Brain microvascular endothelial cell (primary cell): ENCODE measurements around the gene P2RY14.

Experiments used
- DNase-seq: peaks from one replicate; pipeline ENCODE4 v3.0.0-alpha.2; 2020
- H3K27ac ChIP-seq: fragments of 250-450 bp; sonication (Bioruptor Pico); 2 replicates; pipeline ENCODE4 v1.5.1; 2020; ENCODE audit warnings: mild to moderate bottlenecking, moderate library complexity
- H3K27me3 ChIP-seq: fragments of 250-450 bp; sonication (Bioruptor Pico); replicated peaks from 2 replicates; pipeline ENCODE4 v1.5.1; 2020; ENCODE audit warnings: mild to moderate bottlenecking
- H3K36me3 ChIP-seq: fragments of 250-450 bp; sonication (Bioruptor Pico); replicated peaks from 2 replicates; pipeline ENCODE4 v1.5.1; 2020; ENCODE audit warnings: mild to moderate bottlenecking
- H3K4me3 ChIP-seq: 2 replicates; pipeline ENCODE4 v1.5.1; 2011; ENCODE audit warnings: low read depth, mild to moderate bottlenecking, control low read depth, low read length, moderate library complexity
- CTCF ChIP-seq: IDR thresholded peaks from 2 replicates; pipeline ENCODE4 v1.5.1; 2011; ENCODE audit warnings: low read depth, mild to moderate bottlenecking, moderate library complexity, low read length, control low read depth, inconsistent platforms; ENCODE audit errors: missing control alignments
- in situ Hi-C: cut with HindIII; loops from 2 replicates; pipeline ENCODE4 v1.10.0; 2017; ENCODE audit warnings: low sequenced_read_pairs, low pct_ligation_motif_present

Gene P2RY14

GRCh38 chr3:151210676-151211381, 67.5 kb downstream of the P2RY14 start:
- no peak for DNase-seq
- in situ Hi-C loops, result no loop called here
- no peaks in the 10 kb centered on the region for H3K27me3 ChIP-seq
- no peak overlapping the region for H3K27ac ChIP-seq
- H3K4me3 ChIP-seq, result no peak overlapping the region
- TF ChIP-seq CTCF, result no peak
- no peaks in the 10 kb centered on the region for H3K36me3 ChIP-seq

DNA sequence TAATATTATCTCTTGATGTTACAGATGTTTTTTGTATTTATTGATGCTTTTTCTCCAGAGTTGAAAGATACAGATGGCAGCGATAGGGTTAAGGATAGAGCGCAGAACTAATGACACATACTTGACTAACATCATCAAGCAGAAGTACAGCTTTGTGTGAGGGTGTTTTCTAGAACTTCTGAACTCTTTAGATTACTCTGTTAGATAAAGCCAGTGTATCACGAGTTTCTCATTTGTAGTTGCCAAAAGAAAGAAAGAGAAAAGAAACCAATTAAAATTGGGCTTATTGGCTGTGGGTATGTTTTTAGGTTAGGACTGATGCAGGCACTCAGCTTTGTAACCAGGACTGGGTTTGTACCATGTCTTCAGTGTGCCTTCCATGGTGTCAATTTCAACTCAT, 68.7 kb downstream of the P2RY14 start:
- Histone ChIP-seq H3K36me3 (no peaks in the 10 kb centered on the region), H3K27ac (no peak overlapping the region), H3K4me3 (no peak overlapping the region), H3K27me3 (no peaks in the 10 kb centered on the region)
- no peak for TF ChIP-seq CTCF
- no peak for DNase-seq
- in situ Hi-C loops, result no loop called here

DNA sequence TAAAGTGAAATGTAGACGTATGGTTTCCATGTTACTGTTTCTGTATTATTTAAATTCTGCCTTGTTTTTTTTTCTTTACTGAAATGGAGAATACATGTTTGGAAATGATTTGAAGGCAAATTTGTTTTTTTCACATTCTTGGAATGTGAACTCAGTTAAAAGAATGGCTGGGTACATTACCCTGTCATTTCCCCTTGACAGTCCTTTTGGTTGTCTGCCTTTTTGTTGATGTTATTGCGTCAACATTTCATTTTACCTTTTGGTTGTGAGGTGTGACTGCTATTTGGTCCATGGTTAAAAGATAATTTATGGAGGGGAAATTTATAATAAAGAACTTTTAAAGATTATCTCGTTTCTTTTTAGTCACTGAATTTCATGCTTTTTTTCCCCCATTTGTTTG, 72.1 kb downstream of the P2RY14 start:
- H3K27me3 ChIP-seq, result no peaks in the 10 kb centered on the region
- H3K4me3 ChIP-seq, result no peak overlapping the region
- H3K36me3 ChIP-seq, result no peaks in the 10 kb centered on the region
- in situ Hi-C loops, result no loop called here
- TF ChIP-seq CTCF, result no peak
- H3K27ac ChIP-seq, result no peak overlapping the region
- no peak for DNase-seq

DNA sequence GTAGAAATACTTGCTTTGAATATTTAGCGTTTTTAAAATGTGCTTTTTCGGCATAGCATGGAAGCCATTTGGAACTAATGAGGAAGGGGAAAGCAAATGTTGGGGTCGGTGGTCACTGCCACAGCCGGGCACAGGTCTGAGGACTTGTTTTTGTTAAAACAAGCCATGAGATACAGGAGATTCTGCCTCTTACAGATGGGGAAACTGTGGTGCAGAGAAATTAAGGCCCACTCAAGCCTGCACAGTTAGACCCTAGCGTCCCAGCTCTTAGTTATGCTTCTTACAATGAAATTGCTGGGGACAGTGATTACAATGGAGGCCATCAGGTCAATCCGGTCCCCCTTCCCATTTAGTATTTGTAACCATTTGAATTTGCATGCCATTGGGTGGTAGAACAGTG, 72.9 kb downstream of the P2RY14 start:
- Histone ChIP-seq H3K36me3 (no peaks in the 10 kb centered on the region), H3K27ac (no peak overlapping the region), H3K27me3 (no peaks in the 10 kb centered on the region), H3K4me3 (no peak overlapping the region)
- no peak for TF ChIP-seq CTCF
- in situ Hi-C loops, result no loop called here
- no peak for DNase-seq

- H3K27ac ChIP-seq, result no peak overlapping the region
- H3K4me3 ChIP-seq, result no peak overlapping the region
- in situ Hi-C loops, result no loop called here
- no peaks in the 10 kb centered on the region for H3K36me3 ChIP-seq
- TF ChIP-seq CTCF, result no peak
- no peak for DNase-seq
- H3K27me3 ChIP-seq, result no peaks in the 10 kb centered on the region
Measured at GRCh38 chr3:151204530-151205402, 73.6 kb downstream of the P2RY14 start.

DNA sequence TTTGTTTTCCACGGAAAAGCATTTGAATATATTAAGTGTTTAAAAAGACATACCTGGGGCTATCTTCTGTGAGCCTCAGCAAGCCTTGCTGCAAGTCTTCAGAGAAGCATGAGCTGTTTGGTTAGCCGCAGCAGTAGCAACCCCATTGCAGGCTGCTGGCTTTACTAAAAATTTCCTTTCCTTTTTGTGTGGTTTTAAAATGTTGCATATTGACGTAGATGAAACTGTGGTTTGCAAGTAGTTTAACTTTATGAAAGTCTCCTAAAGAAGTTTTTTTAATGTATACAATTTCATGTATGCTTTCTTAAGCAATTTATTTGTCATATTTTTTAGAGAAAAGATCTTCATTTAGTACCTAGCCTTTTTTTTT, 75.3 kb downstream of the P2RY14 start, which contains the start of gene GPR171:
GPR171 (minus strand) TSS at position 166 of the 370 bp plus-strand sequence. CDS start 3,830 bp downstream, outside the sequence.
- Histone ChIP-seq H3K4me3 (no peak within 1 kb of the TSS), H3K27me3 (no peaks in the 10 kb centered on the region), H3K36me3 (no peaks in the 10 kb centered on the region), H3K27ac (no peak within 1 kb of the TSS)
- in situ Hi-C loops, result no loop called here
- DNase-seq, result no peak
- no peak for TF ChIP-seq CTCF
